H1 (cell line): Measurements from ENCODE around the gene LCAT. TPM values are rescaled to one million over a fixed set of nuclear protein-coding genes. Genes with fewer than 3 reads are reported as not detected.

Source experiments
- CTCF ChIA-PET: fragments of 300-600 bp; sonication (Branson Sonifier 250); formaldehyde crosslinking; loops from one replicate; lab custom pipeline; 2021; ENCODE audit not compliant: partially characterized antibody; lab: Charles Lee
- POLR2A ChIA-PET: fragments of 300-600 bp; sonication (Branson Sonifier 250); formaldehyde crosslinking; loops from one replicate; lab custom pipeline; 2021; ENCODE audit warnings: inconsistent platforms; ENCODE audit not compliant: partially characterized antibody; lab: Charles Lee
- DNase-seq, 2 experiments: peaks; one replicate each; pipeline versions ENCODE4 v3.0.0 to v3.0.0-alpha.2; 2010 to 2022; ENCODE audit warnings: low spot score in 2 of 2, low read depth in 1 of 2, mixed read lengths in 1 of 2
- FAIRE-seq: peaks from 2 replicates; lab custom pipeline; 2011; peaks lifted over from hg19 to GRCh38; lab: Jason Lieb, UNC
- H2AFZ ChIP-seq: 2 replicates; pipeline ENCODE4 v1.8.1; 2012; ENCODE audit warnings: low read length, inconsistent platforms
- H2AK5ac ChIP-seq: 2 replicates; pipeline ENCODE4 v1.6.1; 2013; ENCODE audit warnings: low read depth, low read length
- H2BK120ac ChIP-seq: replicated peaks from 2 replicates; pipeline ENCODE3; 2013; ENCODE audit warnings: low read depth, low read length, inconsistent platforms
- H2BK12ac ChIP-seq: 2 replicates; pipeline ENCODE4 v1.6.1; 2013; ENCODE audit warnings: low read depth, low read length
- H2BK15ac ChIP-seq: 2 replicates; pipeline ENCODE4 v1.6.1; 2013; ENCODE audit warnings: low read length
- H2BK20ac ChIP-seq: 2 replicates; pipeline ENCODE4 v1.6.1; 2013; ENCODE audit warnings: low read length
- H2BK5ac ChIP-seq: 2 replicates; pipeline ENCODE4 v1.6.1; 2013; ENCODE audit warnings: low read depth, low read length
- H3K14ac ChIP-seq: 2 replicates; pipeline ENCODE4 v1.6.1; 2013; ENCODE audit warnings: inconsistent platforms; ENCODE audit not compliant: insufficient read length
- H3K18ac ChIP-seq: 2 replicates; pipeline ENCODE4 v1.6.1; 2013; ENCODE audit warnings: low read length; ENCODE audit errors: extremely low read depth
- H3K23ac ChIP-seq: 2 replicates; pipeline ENCODE4 v1.6.1; 2013; ENCODE audit warnings: inconsistent platforms; ENCODE audit not compliant: insufficient read length
- H3K23me2 ChIP-seq: 2 replicates; pipeline ENCODE4 v1.6.1; 2013; ENCODE audit warnings: low read depth, low read length
- H3K27ac ChIP-seq: 2 replicates; pipeline ENCODE4 v1.6.1; 2011; ENCODE audit warnings: low read depth, low read length, inconsistent platforms
- H3K27me3 ChIP-seq, 4 experiments: replicated peaks in 1 of 4; 1 replicate in 1 of 4; 2 replicates in 3 of 4; pipeline versions ENCODE4 v1.6.1 to v1.8.1; 2011 to 2013; ENCODE audit warnings: low read length in 3 of 4, mild to moderate bottlenecking in 3 of 4, inconsistent platforms in 2 of 4, mixed read lengths in 2 of 4, moderate library complexity in 1 of 4; ENCODE audit not compliant: control insufficient read depth in 3 of 4, insufficient read depth in 3 of 4; ENCODE audit errors: extremely low read depth in 1 of 4
- H3K36me3 ChIP-seq, 4 experiments: 2 replicates each; pipeline versions ENCODE4 v1.6.1 to v1.8.1; 2011 to 2013; ENCODE audit warnings: mild to moderate bottlenecking in 4 of 4, low read length in 3 of 4, moderate library complexity in 2 of 4, control low read depth in 1 of 4, inconsistent platforms in 1 of 4; ENCODE audit not compliant: insufficient read depth in 4 of 4, control insufficient read depth in 2 of 4
- H3K4ac ChIP-seq: replicated peaks from 2 replicates; pipeline ENCODE3; 2013; ENCODE audit warnings: low read length, low read depth, mixed read lengths, inconsistent platforms; ENCODE audit not compliant: insufficient read length
- H3K4me1 ChIP-seq, 4 experiments: replicated peaks in 1 of 4; 1 replicate in 1 of 4; 2 replicates in 3 of 4; pipeline versions ENCODE4 v1.6.1 to v1.8.1; 2011 to 2013; ENCODE audit warnings: low read length in 3 of 4, inconsistent platforms in 2 of 4, mixed read lengths in 1 of 4; ENCODE audit not compliant: insufficient read depth in 4 of 4, control insufficient read depth in 3 of 4
- H3K4me2 ChIP-seq, 2 experiments: 2 replicates each; pipeline versions ENCODE4 v1.6.1 to v1.8.1; 2011 to 2013; ENCODE audit warnings: low read depth in 2 of 2, low read length in 2 of 2, control low read depth in 1 of 2, inconsistent platforms in 1 of 2, mild to moderate bottlenecking in 1 of 2; ENCODE audit not compliant: insufficient read depth in 1 of 2
- H3K4me3 ChIP-seq, 4 experiments: fragments of 200-600, 300-600 bp in 1 of 4; sonication (generic), shearing (Covaris generic), sonication (Bioruptor Twin) in 1 of 4; 2 replicates each; pipeline versions ENCODE4 v1.5.1 to v1.8.1; 2011 to 2016; ENCODE audit warnings: low read length in 4 of 4, low read depth in 3 of 4, control low read depth in 2 of 4, inconsistent platforms in 2 of 4, mild to moderate bottlenecking in 2 of 4, mixed read lengths in 1 of 4, moderate library complexity in 1 of 4; ENCODE audit not compliant: insufficient read depth in 2 of 4; ENCODE audit errors: extremely low read depth in 1 of 4
- H3K56ac ChIP-seq: replicated peaks from 2 replicates; pipeline ENCODE3; 2013; ENCODE audit warnings: low read depth, mild to moderate bottlenecking, mixed read lengths, low read length, inconsistent platforms; ENCODE audit not compliant: insufficient read length
- H3K79me1 ChIP-seq: 2 replicates; pipeline ENCODE4 v1.6.1; 2013; ENCODE audit warnings: low read depth, low read length, control low read depth
- H3K79me2 ChIP-seq, 2 experiments: 2 replicates each; pipeline versions ENCODE4 v1.6.1 to v1.8.1; 2012 to 2013; ENCODE audit warnings: low read length in 2 of 2, mild to moderate bottlenecking in 2 of 2, inconsistent platforms in 1 of 2; ENCODE audit not compliant: insufficient read depth in 2 of 2, control insufficient read depth in 1 of 2
- H3K9ac ChIP-seq, 4 experiments: replicated peaks in 1 of 4; 1 replicate in 1 of 4; 2 replicates in 3 of 4; pipeline versions ENCODE4 v1.6.1 to v1.8.1; 2011 to 2013; ENCODE audit warnings: low read depth in 3 of 4, low read length in 3 of 4, control low read depth in 2 of 4, mild to moderate bottlenecking in 2 of 4, moderate library complexity in 2 of 4, inconsistent platforms in 1 of 4; ENCODE audit errors: extremely low read depth in 1 of 4
- H3K9me3 ChIP-seq, 2 experiments: 2 replicates each; pipeline versions ENCODE4 v1.6.1 to v1.8.1; 2012 to 2013; ENCODE audit warnings: mild to moderate bottlenecking in 2 of 2, moderate library complexity in 2 of 2, control low read depth in 1 of 2, inconsistent platforms in 1 of 2, low read depth in 1 of 2, low read length in 1 of 2, mixed read lengths in 1 of 2; ENCODE audit not compliant: insufficient read depth in 2 of 2
- H4K20me1 ChIP-seq, 2 experiments: replicated peaks in 1 of 2; 2 replicates each; pipeline versions ENCODE3 to v1.8.1; 2011 to 2013; ENCODE audit warnings: inconsistent platforms in 2 of 2, low read length in 2 of 2, mild to moderate bottlenecking in 1 of 2; ENCODE audit not compliant: insufficient read depth in 2 of 2, control insufficient read depth in 1 of 2
- H4K5ac ChIP-seq: 2 replicates; pipeline ENCODE4 v1.6.1; 2013; ENCODE audit warnings: low read length, low read depth, mixed read lengths, inconsistent platforms; ENCODE audit not compliant: insufficient read length
- H4K8ac ChIP-seq: 2 replicates; pipeline ENCODE4 v1.8.0; 2013; ENCODE audit warnings: mild to moderate bottlenecking, moderate library complexity, low read length, inconsistent platforms; ENCODE audit not compliant: insufficient read depth; ENCODE audit errors: extremely low read depth
- H4K91ac ChIP-seq: replicated peaks from 2 replicates; pipeline ENCODE3; 2013; ENCODE audit warnings: low read length, mixed read lengths, inconsistent platforms; ENCODE audit not compliant: insufficient read length
- POLR2A ChIP-seq, 2 experiments: IDR thresholded peaks; 1 replicate in 1 of 2; 2 replicates in 1 of 2; pipeline ENCODE4 v1.6.1; 2011; ENCODE audit warnings: low read depth in 2 of 2, low read length in 2 of 2, mild to moderate bottlenecking in 2 of 2; ENCODE audit errors: control extremely low read depth in 1 of 2
- SIRT6 ChIP-seq: IDR thresholded peaks from one replicate; pipeline ENCODE4 v1.7.1; 2012; ENCODE audit warnings: low read length, inconsistent platforms
- TBP ChIP-seq: IDR thresholded peaks from 2 replicates; pipeline ENCODE4 v1.6.1; 2011; ENCODE audit warnings: low read depth, low read length, improper control_type of control experiment
- WGBS, 2 experiments: shearing (Covaris generic) in 1 of 2; methylation state at CpG; one replicate each; pipeline versions ENCODE4 v1.1.6 to v1.1.7; 2013 to 2015; ENCODE audit warnings: low lambda C conversion rate in 2 of 2, mixed read lengths in 2 of 2, inconsistent platforms in 1 of 2, low coverage in 1 of 2, missing lambda C conversion rate in 1 of 2; ENCODE audit not compliant: insufficient replicate concordance in 2 of 2, insufficient coverage in 1 of 2, insufficient read length in 1 of 2; ENCODE audit errors: extremely low coverage in 1 of 2, missing lambda C conversion rate in 1 of 2; 5-methylcytosine and 5-hydroxymethylcytosine counted together
- polyA plus RNA-seq, 7 experiments: library from polyadenylated mRNA; depleted of rRNA in 3 of 7; stranded (reverse) in 5 of 7; unstranded in 2 of 7; fragments of >200 nt in 5 of 7; fragments of 200-250 nt in 2 of 7; gene quantifications; 1 replicate in 5 of 7; 2 replicates in 1 of 7; 4 replicates in 1 of 7; pipeline versions ENCODE4 v1.2.1 to v1.2.3, GENCODE V29; 2011 to 2013; ENCODE audit warnings: missing spikeins in 2 of 7, mixed read lengths in 2 of 7
- total RNA-seq: library from RNA; stranded (reverse); fragmentation: NEBNext Ultra II Directional; extraction: Animal tissue kit (Norgen Biotek cat#: 25700); gene quantifications from 2 replicates; pipeline ENCODE4 v1.2.1, GENCODE V29; 2021

LCAT gene
- total and polyA plus RNA-seq, 2 of the 8 experiments (the other 6 are each of a cell fraction or from before 2014, with no cell fraction given): 9.4 to 19.6 TPM

- H3K79me2 ChIP-seq: peaks cover 11 to 37% of the 10 kb centered on the region in 2 experiments
- peaks cover 0 to 10% (median 7%) of the 10 kb centered on the region in 4 experiments; a peak in 4 of 7 replicates for H3K4me1 ChIP-seq
- H3K23me2 ChIP-seq: peaks cover 4% of the 10 kb centered on the region
- FAIRE-seq (no peak), DNase-seq (no peak)
- POLR2A ChIA-PET: interaction anchor here (0.9 to 2.6 kb wide), 13 partner anchors 8 to 226 kb away, joined by 3 to 25 read pairs (median 4); partner anchors contain the start of genes CTRL, EDC4, NRN1L and NUTF2
- H2BK15ac ChIP-seq: no peak overlapping the region
- no peak overlapping the region for H3K14ac ChIP-seq
- no peak overlapping the region for H2AFZ ChIP-seq
- peak overlapping the region; percentile 88 to 94 (median 94) for H3K4me3 ChIP-seq
- CTCF ChIA-PET: interaction anchor here (1.0 to 21.8 kb wide), 3 partner anchors 10 to 40 kb away, joined by 4 to 623 read pairs (median 9); partner anchors contain the start of genes CTRL, LCAT, NRN1L and PSMB10
- H2BK20ac ChIP-seq: no peak overlapping the region
- H4K91ac ChIP-seq: peak overlapping the region; percentile 27
- no peak overlapping the region; the same call in 1 of the 2 replicates for H2BK12ac ChIP-seq
- WGBS, 2 experiments: 38% methylated on average over 14 of the region's 14 CpGs; no CpG with 5 or more reads in 1 of the 2 experiments
- peak overlapping the region; percentile 12 for H4K5ac ChIP-seq
- H3K4ac ChIP-seq: peak overlapping the region; percentile 78
- no peaks in the 10 kb centered on the region for H3K27me3 ChIP-seq
- H3K9me3 ChIP-seq: no peaks in the 10 kb centered on the region
- H3K79me1 ChIP-seq: peaks cover 13% of the 10 kb centered on the region; the same call in 1 of the 2 replicates
- no peak for TF ChIP-seq SIRT6
- TF ChIP-seq TBP: peak; percentile 2; the same call in 1 of the 2 replicates
- TF ChIP-seq POLR2A (IDR thresholded peaks at IDR 0.05; ENCODE audit: control extremely low read depth in 1 of 2, low read depth in 2 of 2, low read length in 2 of 2): peak in 1 of 2 experiments; percentile 5; a peak in 1 of 3 replicates
- H3K23ac ChIP-seq: no peak overlapping the region
- H4K8ac ChIP-seq: peak overlapping the region; percentile 100
- peak overlapping the region; percentile 83 to 95 for H3K4me2 ChIP-seq
- H2BK120ac ChIP-seq: no peak overlapping the region
- H4K20me1 ChIP-seq: peaks cover 0 to 1% of the 10 kb centered on the region in 2 experiments
- H3K9ac ChIP-seq: peak overlapping the region; percentile 95 to 100 (median 98)
- no peaks in the 10 kb centered on the region for H3K36me3 ChIP-seq
- H3K18ac ChIP-seq: no peak overlapping the region
- peak overlapping the region; percentile 52 for H3K56ac ChIP-seq
- H3K27ac ChIP-seq: peak overlapping the region; percentile 87
- H2AK5ac ChIP-seq: no peak overlapping the region
- H2BK5ac ChIP-seq: peak overlapping the region; percentile 96
Measured at GRCh38 chr16:67893743-67894399, 50.0 kb downstream of the LCAT start.
